ENCODE results near the gene CCT5. TPM values are rescaled to one million over a fixed set of nuclear protein-coding genes. Genes with fewer than 3 reads are reported as not detected.

The CCT5 gene
- polyA plus RNA-seq (2012; ENCODE audit: insufficient read depth, insufficient read length), result 1,210 TPM

DNA sequence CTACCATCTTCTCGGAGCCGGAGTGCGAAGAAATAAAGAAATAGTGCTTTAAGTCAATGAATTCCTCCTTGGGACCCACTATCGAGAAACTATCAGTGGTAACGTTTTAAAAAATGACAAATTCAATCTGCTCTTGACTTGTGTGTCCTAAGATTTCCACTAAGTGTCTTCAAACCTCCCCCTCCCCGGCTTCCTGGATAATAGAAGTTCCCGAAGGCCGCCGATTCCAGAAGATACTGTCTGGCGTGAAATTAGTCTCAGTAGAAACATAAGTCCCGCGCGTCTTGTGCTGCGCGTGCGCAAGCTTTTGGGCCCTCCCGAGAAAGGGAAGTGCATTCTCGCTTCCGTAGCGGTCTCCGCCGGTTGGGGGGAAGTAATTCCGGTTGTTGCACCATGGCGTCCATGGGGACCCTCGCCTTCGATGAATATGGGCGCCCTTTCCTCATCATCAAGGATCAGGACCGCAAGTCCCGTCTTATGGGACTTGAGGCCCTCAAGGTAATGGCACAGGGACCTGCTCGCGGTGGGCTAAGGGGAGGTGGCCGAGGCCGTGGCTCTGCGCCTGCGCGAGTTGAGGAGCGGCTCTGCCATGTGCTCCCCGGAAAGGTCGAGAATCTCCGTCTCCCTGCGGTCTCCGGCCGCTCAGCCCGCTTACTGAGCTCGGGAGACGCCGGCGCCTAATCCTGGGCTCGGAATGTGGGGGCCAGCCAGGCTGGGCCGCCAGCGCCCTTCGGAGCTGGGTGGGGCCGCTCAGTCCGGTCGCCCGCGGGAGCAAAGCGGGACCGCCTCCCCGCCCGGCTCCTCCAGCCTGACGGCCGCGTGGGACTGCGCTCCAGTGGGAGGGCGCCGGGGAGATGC is at the start of gene CCT5:
TSS of gene CCT5 (plus strand) at position 333 of the 858 bp plus-strand sequence. CDS start at position 394, 61 bp downstream.
- peak; percentile 98 for DNase-seq (ENCODE audit: low read depth, low spot score)

GRCh38 chr5:10201223-10201868 is 48.7 kb upstream of the CCT5 start:
- no peak overlapping the region for H3K4me3 ChIP-seq (ENCODE audit: low read length)
- no peak for DNase-seq (ENCODE audit: low read depth, low spot score)

More for the DNA sequence above, at the start of gene CCT5:
- peak within 1 kb of the TSS; percentile 85 for H3K4me3 ChIP-seq (ENCODE audit: low read length)

DNA sequence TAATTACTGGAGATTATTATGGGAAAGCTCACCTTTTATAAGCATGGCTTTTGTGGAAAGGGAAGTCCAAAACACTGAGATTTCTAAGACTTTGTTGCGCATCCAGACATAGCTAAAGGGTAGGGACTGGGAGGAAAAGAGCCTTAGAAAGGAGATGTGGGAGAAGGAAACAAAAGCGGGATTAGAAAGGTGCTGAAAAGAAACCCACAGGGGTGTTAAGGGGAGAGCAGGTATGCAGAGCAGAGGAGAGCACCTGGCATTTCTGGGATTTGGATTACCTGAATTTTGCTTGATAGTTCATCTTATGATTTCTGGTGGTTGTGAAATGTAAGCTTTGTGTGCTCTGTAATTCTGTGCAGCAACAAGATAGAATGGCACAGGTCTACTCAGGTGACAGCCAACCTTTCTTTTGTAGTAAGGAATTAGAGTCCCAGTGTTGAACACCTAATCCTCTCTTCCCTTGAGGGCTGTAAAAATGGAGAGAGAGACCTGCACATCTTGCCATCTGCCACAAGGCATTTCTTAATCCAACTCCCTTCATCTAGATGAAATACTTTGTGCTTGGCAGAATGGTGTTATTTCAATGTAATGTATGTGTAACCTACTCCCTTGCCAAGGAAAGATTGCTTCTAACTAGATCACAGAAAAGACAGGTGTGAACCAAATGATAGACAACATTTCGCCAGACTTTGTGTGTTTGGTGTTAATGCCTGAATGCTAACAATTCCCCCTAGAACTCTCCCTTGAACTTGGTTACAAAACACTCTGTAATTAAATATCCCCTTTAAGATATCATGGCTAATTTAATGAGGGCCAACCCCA is 47.8 kb upstream of the CCT5 start:
- DNase-seq (ENCODE audit: low read depth, low spot score), result no peak

GRCh38 chr5:10209004-10209403 is 41.1 kb upstream of the CCT5 start:
- no peak for DNase-seq (ENCODE audit: low read depth, low spot score)
- no peak overlapping the region for H3K4me3 ChIP-seq (ENCODE audit: low read length)

More for the DNA sequence above, 47.8 kb upstream of the CCT5 start:
- H3K4me3 ChIP-seq (ENCODE audit: low read length), result no peak overlapping the region

DNA sequence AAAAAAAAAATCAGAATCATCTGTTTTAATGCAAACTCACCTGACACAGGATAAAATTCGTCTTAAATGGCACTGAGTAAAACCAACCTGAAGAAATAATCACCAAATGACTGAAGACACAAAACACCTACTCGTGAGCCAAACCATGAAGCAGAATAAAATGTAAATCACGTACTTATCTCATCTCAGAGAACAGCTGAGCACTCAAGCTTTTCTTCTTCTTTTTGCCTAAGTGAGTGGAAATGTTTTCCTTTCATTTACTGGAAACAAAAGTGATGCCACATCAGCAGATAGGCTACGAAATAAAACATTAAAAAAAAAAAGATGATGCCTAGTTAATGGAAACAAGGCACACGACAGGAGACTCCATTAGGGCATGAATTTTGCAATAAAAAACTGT is 36.8 kb upstream of the CCT5 start:
- no peak overlapping the region for H3K4me3 ChIP-seq (ENCODE audit: low read length)
- no peak for DNase-seq (ENCODE audit: low read depth, low spot score)

DNA sequence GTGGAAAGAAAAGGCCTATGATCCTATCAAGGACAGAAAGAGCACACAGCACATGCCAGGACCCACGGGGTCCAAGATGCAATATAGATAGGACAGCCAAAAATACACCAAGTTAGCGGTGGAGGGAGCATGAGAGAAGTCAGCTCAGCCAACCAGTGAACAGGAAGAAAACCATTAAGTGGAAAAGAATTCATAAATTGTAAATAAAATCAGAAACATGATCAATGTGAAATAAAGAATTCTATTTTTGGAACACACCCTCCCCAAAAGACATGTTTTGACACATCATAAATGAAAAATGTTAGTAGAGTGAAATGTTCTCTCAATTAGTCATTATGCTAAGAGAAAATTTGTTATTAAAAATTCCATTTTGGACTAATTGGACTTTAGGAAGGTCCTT is 36.0 kb upstream of the CCT5 start:
- no peak overlapping the region for H3K4me3 ChIP-seq (ENCODE audit: low read length)
- DNase-seq (ENCODE audit: low read depth, low spot score), result no peak

GRCh38 chr5:10215366-10215765 is 34.7 kb upstream of the CCT5 start:
- no peak overlapping the region for H3K4me3 ChIP-seq (ENCODE audit: low read length)
- no peak for DNase-seq (ENCODE audit: low read depth, low spot score)

DNA sequence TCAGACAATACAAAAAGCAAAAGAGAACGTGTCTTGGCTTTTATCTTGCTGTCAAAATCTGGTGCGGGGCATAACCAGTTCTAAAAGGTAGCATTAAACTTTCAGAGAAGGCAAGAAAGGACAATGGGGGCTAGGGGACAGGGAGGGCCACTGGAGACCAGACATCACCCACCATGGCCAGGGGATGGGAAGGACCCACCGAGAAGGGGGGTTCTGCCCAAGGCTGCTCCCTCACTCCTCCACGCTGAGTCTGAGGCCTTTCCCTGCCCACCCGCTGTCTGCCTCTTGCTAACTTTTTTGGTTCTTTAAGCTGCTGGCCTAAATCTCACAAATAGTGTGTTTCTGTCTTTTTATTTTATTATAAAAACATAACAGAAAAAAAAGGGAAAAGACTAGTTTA is 34.0 kb upstream of the CCT5 start:
- no peak overlapping the region for H3K4me3 ChIP-seq (ENCODE audit: low read length)
- no peak for DNase-seq (ENCODE audit: low read depth, low spot score)

- H3K4me3 ChIP-seq (ENCODE audit: low read length), result no peak overlapping the region
- no peak for DNase-seq (ENCODE audit: low read depth, low spot score)
Measured at GRCh38 chr5:10218658-10219057, 31.4 kb upstream of the CCT5 start.

GRCh38 chr5:10219068-10219467 is 31.0 kb upstream of the CCT5 start:
- H3K4me3 ChIP-seq (ENCODE audit: low read length), result no peak overlapping the region
- no peak for DNase-seq (ENCODE audit: low read depth, low spot score)

GRCh38 chr5:10220248-10220647 is 29.8 kb upstream of the CCT5 start:
- H3K4me3 ChIP-seq (ENCODE audit: low read length), result no peak overlapping the region
- DNase-seq (ENCODE audit: low read depth, low spot score), result no peak

DNA sequence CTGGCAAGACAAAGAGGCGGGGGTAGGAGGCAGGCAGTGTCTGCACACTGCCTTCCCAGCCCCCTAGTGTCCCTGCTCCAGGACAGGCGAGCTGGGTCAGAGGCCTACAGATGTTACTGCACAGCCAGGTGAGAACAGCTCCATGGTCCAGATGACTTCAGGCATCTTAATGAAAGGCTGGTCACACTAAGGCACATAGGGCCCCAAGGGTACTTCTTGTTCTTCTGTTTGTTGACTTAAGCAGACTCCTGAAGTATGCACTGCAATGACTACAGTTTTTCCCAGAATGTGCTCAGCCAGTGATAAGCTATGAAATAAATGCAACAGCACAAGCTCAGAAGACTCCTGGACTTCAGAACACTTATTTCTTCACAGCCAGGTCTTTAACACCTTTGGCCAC is 27.8 kb upstream of the CCT5 start:
- H3K4me3 ChIP-seq (ENCODE audit: low read length), result no peak overlapping the region
- no peak for DNase-seq (ENCODE audit: low read depth, low spot score)

DNA sequence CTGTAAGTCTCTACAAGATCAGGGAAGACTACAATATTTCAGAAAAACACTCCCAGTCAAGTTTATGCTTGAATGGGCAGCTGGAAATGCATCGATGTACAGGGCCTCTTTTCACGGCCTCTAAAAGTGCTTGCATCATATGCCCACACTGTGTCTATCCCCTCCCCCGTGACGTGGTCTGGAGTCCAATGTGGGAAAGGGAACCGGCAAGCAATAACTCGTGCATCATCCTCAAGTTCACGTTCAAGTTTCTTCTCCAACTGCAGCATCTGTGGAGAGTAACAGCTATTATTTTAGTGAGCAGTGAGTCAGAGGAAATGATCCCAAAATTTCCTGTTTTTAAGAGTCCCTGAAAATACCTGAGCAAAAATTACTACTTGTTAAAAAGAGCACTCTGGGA is 22.7 kb upstream of the CCT5 start:
- DNase-seq (ENCODE audit: low read depth, low spot score), result no peak

DNA sequence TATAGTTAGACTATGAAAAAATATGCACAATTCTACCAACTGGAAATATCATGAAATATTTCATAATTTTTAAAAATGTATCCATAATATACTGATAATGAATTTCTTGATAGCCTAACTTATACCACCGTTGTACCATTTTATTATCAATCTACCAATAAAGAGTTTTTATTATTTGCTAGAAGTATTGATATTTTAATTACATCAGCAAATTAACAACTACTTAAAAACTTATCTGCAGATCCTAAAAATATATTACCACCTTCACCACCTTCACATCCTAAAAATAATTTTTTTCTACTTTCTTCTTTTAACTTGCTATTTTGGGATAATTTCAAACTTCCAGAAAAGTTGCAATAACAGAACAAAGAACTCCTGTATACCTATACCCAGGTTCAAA is 21.8 kb upstream of the CCT5 start:
- H3K4me3 ChIP-seq (ENCODE audit: low read length), result no peak overlapping the region
- DNase-seq (ENCODE audit: low read depth, low spot score), result no peak

More for the DNA sequence above, 22.7 kb upstream of the CCT5 start:
- H3K4me3 ChIP-seq (ENCODE audit: low read length), result no peak overlapping the region

GRCh38 chr5:10229306-10230048 is 20.6 kb upstream of the CCT5 start:
- H3K4me3 ChIP-seq (ENCODE audit: low read length), result no peak overlapping the region
- no peak for DNase-seq (ENCODE audit: low read depth, low spot score)

DNA sequence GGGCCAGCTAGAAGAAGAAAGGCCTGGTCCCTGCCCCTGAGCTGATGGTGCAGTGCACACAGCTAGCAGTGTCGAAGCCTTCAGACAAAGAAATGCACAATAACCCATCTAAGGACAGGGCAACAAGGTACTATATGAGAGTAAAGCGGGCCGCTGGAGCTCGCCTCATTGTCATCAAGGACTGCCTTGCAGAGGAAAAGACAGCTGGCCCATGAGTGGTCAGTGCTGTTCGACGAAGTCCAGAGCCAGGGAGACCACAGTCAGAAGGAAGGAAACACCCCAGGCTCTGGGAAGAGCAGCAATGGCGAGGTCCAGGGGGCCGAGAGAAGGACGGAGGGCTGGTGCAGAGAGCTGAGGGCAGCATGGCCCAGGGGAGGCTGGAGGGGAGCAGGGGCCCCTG is 17.7 kb upstream of the CCT5 start:
- DNase-seq (ENCODE audit: low read depth, low spot score), result no peak

GRCh38 chr5:10233011-10233410 is 17.1 kb upstream of the CCT5 start:
- DNase-seq (ENCODE audit: low read depth, low spot score), result no peak
- H3K4me3 ChIP-seq (ENCODE audit: low read length), result no peak overlapping the region

More for the DNA sequence above, 17.7 kb upstream of the CCT5 start:
- no peak overlapping the region for H3K4me3 ChIP-seq (ENCODE audit: low read length)

- H3K4me3 ChIP-seq (ENCODE audit: low read length), result no peak overlapping the region
- no peak for DNase-seq (ENCODE audit: low read depth, low spot score)
Measured at GRCh38 chr5:10233505-10233904, 16.6 kb upstream of the CCT5 start.

DNA sequence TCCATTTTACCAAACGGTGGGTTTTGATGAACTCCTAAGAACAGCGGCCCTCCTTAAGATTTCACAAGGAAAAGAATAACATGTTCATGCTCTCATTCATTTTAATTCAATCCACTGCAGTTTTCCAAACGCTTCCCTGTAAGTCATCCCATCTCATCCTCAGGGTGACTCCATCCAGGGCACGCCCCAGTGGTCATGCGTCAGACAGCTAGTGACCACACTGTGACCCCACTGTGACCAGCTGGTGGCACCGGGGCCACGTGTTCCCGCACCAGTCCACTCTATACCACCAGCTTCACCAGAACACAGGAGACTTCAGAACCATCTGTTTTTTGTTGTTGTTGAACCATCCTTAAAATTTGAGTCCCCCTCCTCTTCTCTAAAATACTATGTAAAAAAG is 14.7 kb upstream of the CCT5 start:
- no peak for DNase-seq (ENCODE audit: low read depth, low spot score)

More for the DNA sequence above, 14.7 kb upstream of the CCT5 start:
- H3K4me3 ChIP-seq (ENCODE audit: low read length), result no peak overlapping the region

All from Jurkat, Clone E6-1 (cell line).